ENCODE data around the gene NYAP1. TPM values are rescaled to one million over a fixed set of nuclear protein-coding genes. Genes with fewer than 3 reads are reported as not detected.
A peak's percentile ranks its signal among the peaks of the same experiment; 100 is the strongest.

The NYAP1 gene
- total and polyA plus RNA-seq, 4 donors, result 0.32 to 1.1 (median 0.46) TPM

- Histone ChIP-seq H3K4me1 (ENCODE audit: control insufficient read depth in 5 of 5, insufficient read depth in 5 of 5, low read length in 5 of 5) (peaks cover 0 to 18% (median 0%) of the 10 kb centered on the region in 5 donors), H3K27ac (ENCODE audit: low read depth in 1 of 2, low read length in 1 of 2) (no peak overlapping the region), H3K9ac (ENCODE audit: insufficient read depth in 1 of 2, low read length in 2 of 2) (no peak overlapping the region), H3K27me3 (ENCODE audit: control insufficient read depth in 3 of 3, insufficient read depth in 3 of 3, low read length in 2 of 3) (no peaks in the 10 kb centered on the region), H3K36me3 (ENCODE audit: control insufficient read depth in 4 of 4, insufficient read depth in 4 of 4, low read length in 4 of 4) (peaks cover 0 to 1% (median 0%) of the 10 kb centered on the region in 4 donors), H3K9me3 (ENCODE audit: control insufficient read depth in 4 of 4, insufficient read depth in 3 of 4, low read length in 3 of 4) (no peaks in the 10 kb centered on the region), H3K4me3 (no peak overlapping the region)
- WGBS, 2 donors, result 89 to 93% methylated on average over 4 to 5 of the region's 5 CpGs
- DNase-seq, result no peak
- no peak for TF ChIP-seq CTCF (IDR thresholded peaks at IDR 0.05; ENCODE audit: control extremely low read depth, extremely low read depth)
- ATAC-seq (ENCODE audit: insufficient read depth, low FRiP score), result no peak
Measured at GRCh38 chr7:100486111-100486636, 2.4 kb downstream of the NYAP1 start.

- Histone ChIP-seq H3K4me1 (ENCODE audit: control insufficient read depth in 5 of 5, insufficient read depth in 5 of 5, low read length in 5 of 5) (peaks cover 0 to 18% (median 0%) of the 10 kb centered on the region in 5 donors), H3K9me3 (ENCODE audit: control insufficient read depth in 4 of 4, insufficient read depth in 3 of 4, low read length in 3 of 4) (no peaks in the 10 kb centered on the region), H3K27me3 (ENCODE audit: control insufficient read depth in 3 of 3, insufficient read depth in 3 of 3, low read length in 2 of 3) (no peaks in the 10 kb centered on the region), H3K9ac (ENCODE audit: insufficient read depth in 1 of 2, low read length in 2 of 2) (no peak overlapping the region), H3K27ac (ENCODE audit: low read depth in 1 of 2, low read length in 1 of 2) (no peak overlapping the region), H3K4me3 (no peak overlapping the region), H3K36me3 (ENCODE audit: control insufficient read depth in 4 of 4, insufficient read depth in 4 of 4, low read length in 4 of 4) (peaks cover 0 to 3% (median 0%) of the 10 kb centered on the region in 4 donors)
- DNase-seq, result peak in 1 of 3 donors; percentile 38
- TF ChIP-seq CTCF (IDR thresholded peaks at IDR 0.05; ENCODE audit: control extremely low read depth, extremely low read depth), result no peak
- WGBS, 2 donors, result 90 to 93% methylated on average over 30 of the region's 30 CpGs
- no peak for ATAC-seq (ENCODE audit: insufficient read depth, low FRiP score)
Measured at GRCh38 chr7:100486753-100487446, 3.2 kb downstream of the NYAP1 start.

GRCh38 chr7:100488333-100489095, 4.8 kb downstream of the NYAP1 start:
- DNase-seq (no peak), ATAC-seq (ENCODE audit: insufficient read depth, low FRiP score) (no peak)
- Histone ChIP-seq H3K9ac (ENCODE audit: insufficient read depth in 1 of 2, low read length in 2 of 2) (no peak overlapping the region), H3K36me3 (ENCODE audit: control insufficient read depth in 4 of 4, insufficient read depth in 4 of 4, low read length in 4 of 4) (peaks cover 0 to 5% (median 0%) of the 10 kb centered on the region in 4 donors), H3K4me1 (ENCODE audit: control insufficient read depth in 5 of 5, insufficient read depth in 5 of 5, low read length in 5 of 5) (peaks cover 0 to 18% (median under 1%) of the 10 kb centered on the region in 5 donors), H3K4me3 (no peak overlapping the region), H3K27ac (ENCODE audit: low read depth in 1 of 2, low read length in 1 of 2) (no peak overlapping the region), H3K9me3 (ENCODE audit: control insufficient read depth in 4 of 4, insufficient read depth in 3 of 4, low read length in 3 of 4) (no peaks in the 10 kb centered on the region), H3K27me3 (ENCODE audit: control insufficient read depth in 3 of 3, insufficient read depth in 3 of 3, low read length in 2 of 3) (no peaks in the 10 kb centered on the region)
- 94 to 96% methylated on average over 40 to 44 of the region's 44 CpGs for WGBS, 2 donors
- no peak for TF ChIP-seq CTCF (IDR thresholded peaks at IDR 0.05; ENCODE audit: control extremely low read depth, extremely low read depth)

Measured in lung (tissue), 12 donors.